ENCODE results near the gene AOPEP.

Gene AOPEP

GRCh38 chr9:95088421-95089161 lies 362.1 kb downstream of the AOPEP start:
- no peak overlapping the region for H3K4me3 ChIP-seq (ENCODE audit: low read depth, low read length)

- H3K4me3 ChIP-seq (ENCODE audit: low read depth, low read length) = no peak overlapping the region
Measured at GRCh38 chr9:95089257-95090022, 362.9 kb downstream of the AOPEP start.

DNA sequence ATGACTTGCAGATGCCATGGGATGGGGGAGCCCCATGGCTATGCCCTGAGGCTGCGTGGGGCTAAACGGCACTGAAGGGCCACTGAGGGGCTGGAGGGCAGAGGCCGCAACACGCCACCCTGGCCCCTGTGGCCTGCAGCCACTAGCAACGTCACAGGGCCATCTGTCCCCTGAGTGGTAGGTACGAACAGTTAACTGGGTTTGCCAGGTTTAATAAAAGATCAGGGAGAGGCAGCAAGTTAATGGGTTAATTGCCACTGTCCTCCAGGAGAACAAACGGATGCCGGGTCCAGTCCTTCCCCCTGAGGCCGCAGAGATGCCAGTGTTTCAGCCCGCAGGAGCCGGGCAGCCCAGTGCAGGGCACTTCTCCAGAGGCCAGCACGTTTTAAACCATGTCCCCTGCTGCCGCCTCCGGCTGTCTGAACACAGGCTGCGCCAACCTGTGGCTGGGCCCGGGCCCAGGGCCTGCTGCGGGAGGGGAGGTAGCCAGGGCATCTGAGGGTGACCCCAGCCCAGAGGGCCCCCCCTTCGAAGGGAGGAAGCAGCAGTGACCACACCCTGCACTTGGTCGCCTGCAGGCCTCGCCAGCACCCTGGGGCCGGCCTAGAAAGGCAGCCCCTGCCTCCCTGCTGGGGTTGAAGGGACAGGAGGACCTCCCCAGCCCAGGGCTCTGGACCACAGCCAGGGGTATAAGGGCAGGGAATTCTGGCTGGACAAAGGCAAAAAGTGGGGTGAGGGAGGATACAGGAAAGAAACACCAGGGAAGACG lies 363.7 kb downstream of the AOPEP start:
- H3K4me3 ChIP-seq (ENCODE audit: low read depth, low read length) = no peak overlapping the region

DNA sequence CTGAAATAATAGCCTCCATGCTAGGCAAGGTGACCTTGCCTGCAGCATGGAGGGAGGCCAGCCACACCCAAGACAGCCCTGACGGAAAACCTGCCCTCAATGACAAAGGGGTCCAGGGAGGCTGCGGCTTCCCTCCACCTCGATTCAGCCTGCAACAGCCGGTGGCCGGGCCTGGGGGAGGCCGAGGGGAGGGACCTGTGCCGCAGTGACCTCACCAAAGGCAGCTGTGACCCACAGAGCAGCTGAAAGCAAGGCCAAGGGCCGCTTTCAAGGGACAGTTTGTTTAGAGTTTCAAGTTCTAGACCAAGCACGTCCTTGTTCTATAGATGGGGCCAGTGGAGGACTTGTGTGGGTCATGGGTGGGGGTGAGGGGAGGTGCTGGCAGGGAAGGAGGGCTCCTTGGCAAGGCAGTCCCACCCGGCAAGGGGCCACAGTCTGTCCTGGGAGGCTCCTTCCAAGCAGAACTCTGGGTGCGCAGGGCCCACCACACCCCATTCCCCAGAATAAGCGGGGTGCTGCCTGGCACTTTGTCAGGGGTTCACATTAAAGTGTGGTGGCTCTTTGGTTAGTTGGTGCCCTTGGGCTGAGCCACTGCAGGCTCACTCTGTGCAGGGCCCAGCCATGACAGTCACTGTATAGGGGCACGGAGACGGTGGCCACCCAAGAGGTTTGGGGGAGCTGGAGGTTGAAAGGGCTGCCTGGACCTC lies 364.5 kb downstream of the AOPEP start:
- no peak overlapping the region for H3K4me3 ChIP-seq (ENCODE audit: low read depth, low read length)

GRCh38 chr9:95091601-95092261 lies 365.2 kb downstream of the AOPEP start:
- H3K4me3 ChIP-seq (ENCODE audit: low read depth, low read length) = no peak overlapping the region

GRCh38 chr9:95092262-95093072 lies 366.0 kb downstream of the AOPEP start:
- no peak overlapping the region for H3K4me3 ChIP-seq (ENCODE audit: low read depth, low read length)

DNA sequence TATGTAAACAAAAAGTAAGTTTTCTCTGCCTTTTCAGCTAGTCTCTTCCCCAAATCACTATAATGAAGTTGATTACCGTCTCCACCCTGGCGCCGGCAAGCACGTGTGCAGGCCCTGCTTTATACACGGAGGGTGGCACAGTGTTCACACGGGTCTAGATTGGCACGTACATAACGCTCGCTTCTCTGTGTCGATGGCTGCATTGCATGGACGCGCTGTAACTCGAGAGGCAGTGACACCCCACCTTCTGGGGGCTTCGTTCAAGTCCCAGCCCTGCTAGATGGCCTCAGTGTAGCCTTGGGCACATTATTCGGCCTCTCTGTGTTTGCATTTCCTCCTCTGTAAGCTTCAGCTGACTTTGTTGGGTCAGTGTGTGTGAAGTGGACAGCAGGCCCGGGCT lies 367.1 kb downstream of the AOPEP start:
- no peak overlapping the region for H3K4me3 ChIP-seq (ENCODE audit: low read depth, low read length)

DNA sequence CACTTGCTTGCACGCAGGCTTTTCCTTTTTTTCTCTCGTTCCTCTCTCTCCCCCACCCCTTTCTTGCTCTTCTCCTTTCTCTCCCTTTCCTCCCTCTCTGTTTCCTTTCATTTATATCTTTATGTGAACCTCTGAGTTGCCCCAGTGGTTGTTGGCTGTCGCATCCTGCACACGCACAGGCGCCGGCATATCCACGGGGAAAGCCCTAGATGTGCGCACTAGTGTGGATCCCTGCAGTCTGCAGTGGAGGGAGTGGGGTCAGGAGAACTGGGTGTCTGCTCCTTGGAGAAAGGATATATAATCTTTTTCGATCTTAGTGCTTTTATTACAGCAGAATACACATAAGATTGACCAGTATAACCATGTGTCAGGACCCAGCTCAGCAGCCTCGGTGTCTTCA lies 367.5 kb downstream of the AOPEP start:
- H3K4me3 ChIP-seq (ENCODE audit: low read depth, low read length) = no peak overlapping the region

DNA sequence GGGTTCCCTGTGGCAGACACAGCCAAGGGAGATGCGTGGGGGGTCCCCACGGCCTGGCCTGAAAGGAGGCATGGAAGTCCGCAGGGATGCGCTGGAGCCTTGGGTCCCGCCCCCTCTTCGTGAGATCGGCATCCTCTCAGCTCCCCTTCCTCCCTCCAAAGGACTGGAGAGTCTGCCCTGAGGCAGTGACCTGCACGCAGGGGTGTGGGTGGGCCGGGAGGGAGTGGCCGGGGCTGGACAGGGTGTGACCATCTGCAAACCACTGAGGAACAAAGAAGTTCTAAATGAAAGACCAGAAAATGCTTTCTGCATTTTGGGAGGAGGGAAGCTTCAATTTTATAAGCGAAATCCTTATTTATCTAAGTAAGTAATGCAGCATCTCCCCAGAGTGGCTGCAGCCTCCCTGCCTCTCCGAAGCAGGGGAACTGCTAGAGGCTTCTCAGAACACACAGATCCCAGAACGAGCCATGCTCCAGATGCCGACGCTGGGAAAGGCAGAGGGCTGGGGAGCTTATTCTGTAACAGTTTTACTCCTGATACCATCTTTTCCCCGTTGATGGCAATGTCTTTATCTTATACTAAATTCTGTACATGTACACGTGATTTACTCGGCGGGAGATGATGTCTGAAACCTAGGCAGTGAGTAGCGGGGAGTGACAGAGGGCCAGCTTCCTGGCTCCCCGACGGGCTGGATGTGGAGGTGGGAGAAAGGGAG lies 369.3 kb downstream of the AOPEP start:
- no peak overlapping the region for H3K4me3 ChIP-seq (ENCODE audit: low read depth, low read length)

DNA sequence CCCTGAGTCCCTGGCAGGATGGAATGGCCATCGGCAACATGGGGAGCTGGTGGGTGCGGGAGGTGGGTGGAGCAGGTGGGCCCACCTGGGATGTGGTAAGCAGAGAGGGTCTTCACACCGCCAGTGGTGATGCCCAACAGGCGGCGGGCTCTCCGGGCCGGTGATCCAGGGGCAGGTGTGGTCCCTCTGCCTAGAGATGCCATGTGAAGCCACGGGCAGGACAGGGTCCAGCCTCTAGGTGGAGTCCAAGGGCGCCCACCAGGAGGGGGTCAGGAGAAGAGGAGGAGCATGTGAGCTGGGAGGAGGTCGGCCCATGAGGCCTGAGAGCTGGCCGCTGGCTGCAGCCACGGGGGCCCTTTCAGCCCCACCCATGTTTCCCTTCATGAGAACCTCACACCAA lies 369.9 kb downstream of the AOPEP start:
- H3K4me3 ChIP-seq (ENCODE audit: low read depth, low read length) = no peak overlapping the region

- no peak overlapping the region for H3K4me3 ChIP-seq (ENCODE audit: low read depth, low read length)
Measured at GRCh38 chr9:95096807-95097206, 370.3 kb downstream of the AOPEP start.

- H3K4me3 ChIP-seq (ENCODE audit: low read depth, low read length) = no peak overlapping the region
Measured at GRCh38 chr9:95097279-95097678, 370.8 kb downstream of the AOPEP start.

DNA sequence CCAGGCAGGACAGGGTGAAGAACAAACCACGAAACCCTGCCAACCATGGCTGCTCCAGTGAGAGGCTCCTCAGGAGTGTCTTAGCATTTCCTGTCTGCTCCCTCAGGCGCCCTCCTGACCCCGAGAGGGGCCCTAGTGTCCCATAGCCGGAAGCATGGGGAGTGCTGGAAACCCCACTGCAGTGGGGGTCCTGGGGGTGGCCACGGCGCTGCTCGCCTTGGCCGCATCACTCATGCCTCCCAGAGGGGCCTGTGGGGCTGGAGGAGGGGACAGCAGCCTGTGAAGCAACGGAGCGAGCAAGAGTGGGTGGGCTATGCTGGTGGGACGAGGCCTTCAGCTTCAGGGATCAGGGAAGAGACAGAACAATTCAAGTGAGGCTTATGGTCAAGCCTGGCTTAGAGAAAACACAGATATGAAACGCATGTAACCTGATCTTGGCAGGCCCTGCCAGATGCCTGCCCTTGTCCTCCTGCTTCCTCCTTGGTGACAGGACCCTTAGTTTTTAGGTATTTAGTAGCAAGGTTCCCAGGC lies 372.0 kb downstream of the AOPEP start:
- H3K4me3 ChIP-seq (ENCODE audit: low read depth, low read length) = no peak overlapping the region

GRCh38 chr9:95099321-95100070 lies 373.0 kb downstream of the AOPEP start:
- H3K4me3 ChIP-seq (ENCODE audit: low read depth, low read length) = no peak overlapping the region

GRCh38 chr9:95100071-95100627 lies 373.6 kb downstream of the AOPEP start:
- no peak overlapping the region for H3K4me3 ChIP-seq (ENCODE audit: low read depth, low read length)

DNA sequence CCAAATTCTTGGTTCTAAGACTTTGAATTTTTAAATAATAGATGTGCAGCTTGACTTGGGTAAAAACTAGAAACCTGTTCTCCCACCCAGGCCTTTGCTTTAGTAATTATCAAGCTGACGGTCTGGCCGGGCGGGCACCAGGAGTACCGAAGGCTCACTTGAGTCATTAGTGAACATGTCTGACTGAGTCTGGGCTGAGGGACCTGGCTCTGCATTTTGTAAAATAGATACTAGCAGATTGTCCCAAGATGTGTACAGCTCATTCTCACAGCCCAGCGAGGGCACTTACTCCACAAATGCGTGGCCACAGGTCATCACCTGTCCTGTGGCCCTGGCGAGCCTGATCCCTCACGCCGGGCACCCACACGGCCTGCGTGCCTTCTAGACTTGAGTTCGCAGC lies 374.8 kb downstream of the AOPEP start:
- no peak overlapping the region for H3K4me3 ChIP-seq (ENCODE audit: low read depth, low read length)

DNA sequence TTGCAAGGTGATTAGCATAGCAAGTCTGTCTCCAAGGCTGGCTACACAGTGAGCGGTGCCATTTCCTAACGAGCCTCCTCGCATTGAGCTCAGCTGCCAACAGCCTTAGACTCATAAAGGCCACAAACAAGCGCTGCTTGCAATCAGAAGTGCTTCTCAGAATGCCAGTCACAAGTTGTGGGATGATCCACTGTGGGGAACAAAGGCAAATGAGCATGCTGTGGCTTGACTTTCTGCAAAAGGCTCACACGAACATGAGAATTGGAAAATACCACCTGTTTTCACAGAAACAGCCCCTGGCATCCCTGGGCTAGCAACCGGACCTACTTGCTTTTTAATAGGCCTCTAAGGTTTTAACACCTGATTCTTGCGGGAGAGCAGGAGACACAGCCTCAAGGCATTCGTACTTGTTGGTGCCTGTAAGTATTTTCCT lies 375.5 kb downstream of the AOPEP start:
- H3K4me3 ChIP-seq (ENCODE audit: low read depth, low read length) = no peak overlapping the region

DNA sequence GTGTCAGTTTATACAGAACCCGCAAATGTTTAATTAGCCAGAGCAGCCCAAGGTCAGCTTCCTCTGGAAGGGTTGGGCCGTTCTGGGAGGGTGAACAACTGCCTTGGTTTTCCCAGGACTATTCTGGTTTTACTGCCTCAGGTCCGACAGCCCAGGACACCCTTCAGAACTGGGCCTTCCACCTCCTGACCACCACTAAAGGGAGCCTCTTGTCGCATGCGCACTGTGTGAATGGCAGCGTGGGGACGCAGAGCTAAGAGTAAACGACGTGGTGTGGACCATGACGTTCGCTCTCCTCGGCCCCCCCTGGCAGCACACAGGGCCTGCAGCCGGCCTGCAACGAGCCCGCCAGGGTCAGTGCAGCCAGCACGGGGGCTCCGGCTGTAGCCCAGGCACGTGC lies 376.1 kb downstream of the AOPEP start:
- no peak overlapping the region for H3K4me3 ChIP-seq (ENCODE audit: low read depth, low read length)

All from iPS-11a (cell line).